ENCODE results near the gene P2RY4. TPM values are rescaled to one million over a fixed set of nuclear protein-coding genes. Genes with fewer than 3 reads are reported as not detected.

Gene P2RY4
- total and polyA plus RNA-seq, 2 of the 13 experiments (the other 11 are each of a cell fraction or from before 2014, with no cell fraction given): 0.07 to 0.49 TPM

DNA sequence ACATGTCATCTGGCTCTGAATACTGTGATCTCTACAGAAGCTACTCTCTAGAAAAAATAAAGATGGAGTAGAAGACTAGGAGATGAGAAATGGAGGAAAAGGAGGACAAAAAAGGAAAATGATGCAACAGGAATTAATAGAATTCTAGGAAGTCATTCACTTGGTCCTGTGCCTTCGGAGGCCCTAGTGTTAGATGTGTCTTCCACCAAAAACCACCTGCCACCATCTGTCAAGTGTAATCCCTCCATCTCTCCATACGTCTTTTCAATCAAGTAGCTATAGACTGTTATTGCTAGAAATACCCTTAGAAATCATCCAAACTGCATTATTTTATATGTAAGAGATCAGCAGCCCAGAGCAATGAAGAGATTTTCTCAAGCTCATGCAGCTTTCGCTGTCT is 19.1 kb upstream of the P2RY4 start:
- WGBS (ENCODE audit: low lambda C conversion rate): 74% methylated on average over 3 of the region's 3 CpGs
- ATAC-seq (no peak), FAIRE-seq (no peak), DNase-seq (ENCODE audit: low spot score) (no peak)
- Histone ChIP-seq H3K4me2 (ENCODE audit: low read depth, low read length) (no peak overlapping the region), H3K4me3 (replicated peaks in 1 of 3; ENCODE audit: insufficient read depth in 1 of 3, low read depth in 2 of 3, low read length in 3 of 3) (no peak overlapping the region), H3K27ac (ENCODE audit: extremely low read length, insufficient read depth, low read length) (no peak overlapping the region), H3K9me3 (ENCODE audit: low read length) (no peaks in the 10 kb centered on the region), H3K9ac (ENCODE audit: insufficient read depth, low read depth, low read length) (no peak overlapping the region), H2AFZ (ENCODE audit: low read length) (no peak overlapping the region), H4K20me1 (ENCODE audit: insufficient read depth, low read length) (no peaks in the 10 kb centered on the region), H3K27me3 (ENCODE audit: control insufficient read depth in 1 of 2, insufficient read depth in 2 of 2, low read length in 2 of 2) (no peaks in the 10 kb centered on the region), H3K36me3 (replicated peaks in 1 of 2; ENCODE audit: control insufficient read depth in 1 of 2, insufficient read depth in 2 of 2, low read length in 2 of 2) (no peaks in the 10 kb centered on the region), H3K79me2 (ENCODE audit: insufficient read depth, low read length) (no peaks in the 10 kb centered on the region), H3K4me1 (ENCODE audit: insufficient read depth, low read length) (peaks cover 8% of the 10 kb centered on the region)
- no TSS peak for BruUV-seq (replicated peaks)
- TF ChIP-seq, protein P1, sequence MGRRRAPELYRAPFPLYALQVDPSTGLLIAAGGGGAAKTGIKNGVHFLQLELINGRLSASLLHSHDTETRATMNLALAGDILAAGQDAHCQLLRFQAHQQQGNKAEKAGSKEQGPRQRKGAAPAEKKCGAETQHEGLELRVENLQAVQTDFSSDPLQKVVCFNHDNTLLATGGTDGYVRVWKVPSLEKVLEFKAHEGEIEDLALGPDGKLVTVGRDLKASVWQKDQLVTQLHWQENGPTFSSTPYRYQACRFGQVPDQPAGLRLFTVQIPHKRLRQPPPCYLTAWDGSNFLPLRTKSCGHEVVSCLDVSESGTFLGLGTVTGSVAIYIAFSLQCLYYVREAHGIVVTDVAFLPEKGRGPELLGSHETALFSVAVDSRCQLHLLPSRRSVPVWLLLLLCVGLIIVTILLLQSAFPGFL (CRISPR knock-in tag; IDR thresholded peaks at IDR 0.05): no peak
- no peak for TF ChIP-seq EED (CRISPR knock-in tag; IDR thresholded peaks at IDR 0.05)
- TF ChIP-seq, protein P2, sequence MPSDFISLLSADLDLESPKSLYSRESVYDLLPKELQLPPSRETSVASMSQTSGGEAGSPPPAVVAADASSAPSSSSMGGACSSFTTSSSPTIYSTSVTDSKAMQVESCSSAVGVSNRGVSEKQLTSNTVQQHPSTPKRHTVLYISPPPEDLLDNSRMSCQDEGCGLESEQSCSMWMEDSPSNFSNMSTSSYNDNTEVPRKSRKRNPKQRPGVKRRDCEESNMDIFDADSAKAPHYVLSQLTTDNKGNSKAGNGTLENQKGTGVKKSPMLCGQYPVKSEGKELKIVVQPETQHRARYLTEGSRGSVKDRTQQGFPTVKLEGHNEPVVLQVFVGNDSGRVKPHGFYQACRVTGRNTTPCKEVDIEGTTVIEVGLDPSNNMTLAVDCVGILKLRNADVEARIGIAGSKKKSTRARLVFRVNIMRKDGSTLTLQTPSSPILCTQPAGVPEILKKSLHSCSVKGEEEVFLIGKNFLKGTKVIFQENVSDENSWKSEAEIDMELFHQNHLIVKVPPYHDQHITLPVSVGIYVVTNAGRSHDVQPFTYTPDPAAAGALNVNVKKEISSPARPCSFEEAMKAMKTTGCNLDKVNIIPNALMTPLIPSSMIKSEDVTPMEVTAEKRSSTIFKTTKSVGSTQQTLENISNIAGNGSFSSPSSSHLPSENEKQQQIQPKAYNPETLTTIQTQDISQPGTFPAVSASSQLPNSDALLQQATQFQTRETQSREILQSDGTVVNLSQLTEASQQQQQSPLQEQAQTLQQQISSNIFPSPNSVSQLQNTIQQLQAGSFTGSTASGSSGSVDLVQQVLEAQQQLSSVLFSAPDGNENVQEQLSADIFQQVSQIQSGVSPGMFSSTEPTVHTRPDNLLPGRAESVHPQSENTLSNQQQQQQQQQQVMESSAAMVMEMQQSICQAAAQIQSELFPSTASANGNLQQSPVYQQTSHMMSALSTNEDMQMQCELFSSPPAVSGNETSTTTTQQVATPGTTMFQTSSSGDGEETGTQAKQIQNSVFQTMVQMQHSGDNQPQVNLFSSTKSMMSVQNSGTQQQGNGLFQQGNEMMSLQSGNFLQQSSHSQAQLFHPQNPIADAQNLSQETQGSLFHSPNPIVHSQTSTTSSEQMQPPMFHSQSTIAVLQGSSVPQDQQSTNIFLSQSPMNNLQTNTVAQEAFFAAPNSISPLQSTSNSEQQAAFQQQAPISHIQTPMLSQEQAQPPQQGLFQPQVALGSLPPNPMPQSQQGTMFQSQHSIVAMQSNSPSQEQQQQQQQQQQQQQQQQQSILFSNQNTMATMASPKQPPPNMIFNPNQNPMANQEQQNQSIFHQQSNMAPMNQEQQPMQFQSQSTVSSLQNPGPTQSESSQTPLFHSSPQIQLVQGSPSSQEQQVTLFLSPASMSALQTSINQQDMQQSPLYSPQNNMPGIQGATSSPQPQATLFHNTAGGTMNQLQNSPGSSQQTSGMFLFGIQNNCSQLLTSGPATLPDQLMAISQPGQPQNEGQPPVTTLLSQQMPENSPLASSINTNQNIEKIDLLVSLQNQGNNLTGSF (CRISPR knock-in tag; IDR thresholded peaks at IDR 0.05): no peak
- CTCF ChIA-PET (ENCODE audit: low intra/inter-chr PET ratio, low total read pairs): no interaction called here
- intact Hi-C loops (cut with micrococcal nuclease; ENCODE audit: unreplicated experiment) (no loop called here), in situ Hi-C loops (cut with HindIII; ENCODE audit: extremely low pct_ligation_motif_present, low pct_unique_long_range_greater_than_20kb) (no loop called here)
- POLR2A ChIA-PET: no interaction called here

All from HepG2 (cell line).